Kidney capillary endothelial cell (primary cell): Measurements from ENCODE around the gene AKR1B15.
A peak's percentile ranks its signal among the peaks of the same experiment; 100 is the strongest.
"Not testable (repeated sequence)": the region's sequence is repeated elsewhere in the genome, so short reads cannot be mapped to it uniquely, and the experiment has no call there.

Experiments used
- DNase-seq: peaks from one replicate; pipeline ENCODE4 v3.0.0-alpha.2; 2018; ENCODE audit warnings: low spot score

The AKR1B15 gene

DNA sequence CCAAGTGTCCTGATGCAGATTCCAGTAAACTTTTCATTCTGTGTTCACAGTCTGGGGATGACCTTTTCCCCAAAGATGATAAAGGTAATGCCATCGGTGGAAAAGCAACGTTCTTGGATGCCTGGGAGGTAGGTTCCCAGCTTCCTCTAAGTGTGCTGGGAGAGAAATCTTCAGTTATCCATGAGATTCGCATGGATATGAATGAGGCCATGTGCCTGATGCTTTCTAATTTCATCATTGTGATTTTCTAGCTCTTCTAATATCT, 16.0 kb upstream of the AKR1B15 start:
- DNase-seq = no peak

DNA sequence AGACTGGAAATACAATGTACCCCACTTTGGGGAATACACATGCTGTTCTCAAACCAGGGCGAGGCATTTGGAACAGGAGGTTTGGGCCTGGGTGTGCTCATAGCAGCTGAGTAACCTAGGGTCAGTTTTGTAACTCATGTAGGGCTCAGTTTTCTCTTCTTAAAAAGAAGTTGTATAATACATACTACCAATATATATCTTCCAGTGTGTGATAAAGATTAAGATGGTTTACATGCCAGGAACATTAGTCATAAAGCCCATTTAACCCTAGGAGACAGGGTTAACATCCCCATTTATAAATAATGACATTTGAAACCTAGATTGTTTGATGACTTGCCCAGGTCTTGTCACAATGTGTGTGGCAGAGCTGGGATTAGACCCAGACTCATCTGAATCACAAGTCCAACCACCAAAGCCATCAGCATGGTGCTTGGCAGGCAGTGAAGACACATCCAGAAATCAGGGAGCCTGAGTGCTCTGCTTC, 15.6 kb upstream of the AKR1B15 start:
- DNase-seq = no peak

DNA sequence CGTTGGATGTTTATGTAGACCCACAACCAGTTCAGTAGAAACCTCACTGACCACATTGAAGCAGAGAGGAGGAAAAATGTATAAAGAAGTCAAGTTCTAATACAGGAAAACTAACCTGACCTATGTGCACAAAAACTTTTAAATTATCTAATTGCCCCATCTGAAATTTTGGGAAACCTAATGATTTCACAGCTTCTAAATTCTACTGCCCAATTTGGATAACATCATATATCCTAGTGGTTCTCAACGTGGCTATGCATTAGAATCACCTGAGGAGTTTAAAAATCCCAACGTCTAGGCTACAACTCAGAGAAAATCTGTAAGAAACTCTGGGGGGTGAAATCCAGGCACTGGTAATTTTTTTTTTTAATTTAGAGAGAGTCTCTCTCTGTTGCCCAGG, 14.3 kb upstream of the AKR1B15 start:
- no peak for DNase-seq

DNA sequence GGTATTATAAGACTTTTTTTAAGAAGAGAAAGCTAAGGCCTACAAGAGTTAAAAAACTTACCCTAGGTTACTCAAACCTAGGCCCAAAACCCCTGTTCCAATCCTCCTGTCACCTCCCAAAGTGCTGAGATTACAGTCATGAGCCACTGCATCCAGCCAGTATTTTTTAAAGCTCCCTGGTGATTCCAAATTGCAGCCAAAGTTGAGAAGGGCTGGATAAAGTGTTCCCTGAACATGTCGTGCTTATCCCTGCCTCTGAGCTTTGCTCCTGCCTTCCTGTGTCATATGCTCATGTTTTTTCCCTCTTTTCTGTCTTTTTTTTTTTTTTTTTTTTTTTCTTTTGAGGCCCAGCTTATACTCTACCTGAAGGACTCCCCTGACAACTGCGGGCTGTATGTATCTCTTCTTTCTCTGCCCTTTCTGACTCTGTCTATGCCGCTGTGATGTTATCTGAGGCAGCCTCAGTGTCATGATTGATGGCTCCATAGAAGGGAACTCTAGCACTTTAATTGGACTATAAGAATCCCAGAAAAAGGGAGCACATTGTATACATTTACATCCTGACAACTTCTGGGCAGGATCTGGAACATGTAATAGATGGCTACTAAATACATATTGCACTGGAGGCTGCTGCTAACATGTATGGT, 13.5 kb upstream of the AKR1B15 start:
- no peak for DNase-seq

DNA sequence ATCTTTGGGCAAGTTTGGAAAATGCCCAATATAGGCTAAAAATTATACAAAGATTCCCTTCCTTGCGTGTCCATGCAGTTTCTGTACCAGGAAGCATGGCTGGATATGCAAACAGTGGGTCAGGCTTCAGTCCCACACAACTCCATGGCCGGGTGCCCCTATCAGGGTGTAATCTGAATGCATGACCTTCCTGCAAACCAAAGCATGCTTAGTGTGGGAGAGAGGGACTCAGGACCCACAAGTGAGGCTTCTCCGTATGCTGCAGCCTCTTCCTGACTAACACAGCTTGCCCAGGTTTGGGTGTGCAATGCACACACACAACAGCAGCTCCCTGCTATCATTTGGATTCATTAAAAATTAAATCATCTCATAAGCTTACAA, 13.0 kb upstream of the AKR1B15 start:
- DNase-seq = no peak

DNA sequence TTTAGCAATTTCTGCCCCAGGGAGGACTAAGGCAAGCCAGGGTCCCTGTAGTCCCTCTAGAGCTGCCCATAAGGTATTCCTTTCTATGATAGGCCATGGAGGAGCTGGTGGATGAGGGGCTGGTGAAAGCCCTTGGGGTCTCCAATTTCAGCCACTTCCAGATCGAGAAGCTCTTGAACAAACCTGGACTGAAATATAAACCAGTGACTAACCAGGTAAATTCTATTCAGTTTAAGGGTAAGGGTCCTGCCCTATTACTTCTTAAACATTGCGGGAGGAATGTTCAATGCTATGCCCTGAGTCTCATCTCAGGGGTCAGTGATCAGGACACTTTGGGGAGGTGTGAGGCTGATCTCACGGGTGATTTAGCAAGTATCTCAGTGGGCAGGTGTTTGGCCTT, 12.4 kb upstream of the AKR1B15 start:
- not testable (repeated sequence) for DNase-seq

DNA sequence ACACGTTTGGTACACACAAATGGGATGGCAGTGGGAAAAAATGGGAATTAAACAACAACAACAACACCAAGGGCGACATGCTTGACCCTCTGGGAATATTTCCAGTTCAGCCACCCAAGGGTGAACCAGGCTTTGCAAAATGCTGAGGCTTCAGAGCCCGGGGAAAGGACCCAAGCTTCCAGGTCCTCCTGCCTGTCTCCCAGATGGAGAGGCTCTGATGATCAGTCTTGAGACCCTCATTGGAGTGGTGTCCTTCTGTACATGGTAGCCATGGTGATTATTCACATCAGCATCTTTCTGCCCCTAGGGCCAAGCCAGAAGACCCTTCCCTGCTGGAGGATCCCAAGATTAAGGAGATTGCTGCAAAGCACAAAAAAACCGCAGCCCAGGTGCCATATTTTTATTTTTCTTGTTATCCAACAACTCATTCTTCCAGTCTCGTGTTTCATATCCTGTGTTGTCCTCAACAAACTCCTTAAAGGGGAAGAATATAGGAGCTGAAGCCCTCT, 11.6 kb upstream of the AKR1B15 start:
- not testable (repeated sequence) for DNase-seq

DNA sequence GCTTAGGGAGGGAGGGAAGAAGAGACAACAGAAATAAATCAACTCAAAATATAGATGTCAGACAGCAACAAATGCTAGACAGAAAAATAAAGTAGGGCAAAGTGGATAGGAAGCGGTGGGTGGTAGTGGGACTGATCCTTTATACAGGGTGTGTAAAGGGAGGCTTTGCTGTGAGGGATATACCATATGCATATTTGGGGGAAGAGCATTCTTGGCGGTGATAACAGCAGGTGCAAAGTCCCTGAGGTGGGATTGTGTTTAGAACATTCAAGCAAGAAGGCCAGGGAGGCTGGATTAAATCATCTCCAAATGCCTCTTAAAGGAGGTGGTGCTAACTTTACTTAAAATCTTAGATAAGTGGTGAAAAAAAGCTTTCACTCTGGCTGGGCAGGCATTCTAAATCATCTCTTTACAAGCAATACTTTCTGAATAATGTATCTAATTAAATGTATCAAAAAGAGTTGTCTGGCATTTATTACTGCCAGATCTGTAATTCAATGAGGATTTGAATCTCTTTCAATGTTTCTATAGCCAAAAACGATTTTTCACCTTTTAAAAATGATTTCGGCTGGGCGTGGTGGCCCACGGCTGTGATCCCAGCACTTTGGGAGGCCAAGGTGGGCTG, 9.4 kb upstream of the AKR1B15 start:
- no peak for DNase-seq

DNA sequence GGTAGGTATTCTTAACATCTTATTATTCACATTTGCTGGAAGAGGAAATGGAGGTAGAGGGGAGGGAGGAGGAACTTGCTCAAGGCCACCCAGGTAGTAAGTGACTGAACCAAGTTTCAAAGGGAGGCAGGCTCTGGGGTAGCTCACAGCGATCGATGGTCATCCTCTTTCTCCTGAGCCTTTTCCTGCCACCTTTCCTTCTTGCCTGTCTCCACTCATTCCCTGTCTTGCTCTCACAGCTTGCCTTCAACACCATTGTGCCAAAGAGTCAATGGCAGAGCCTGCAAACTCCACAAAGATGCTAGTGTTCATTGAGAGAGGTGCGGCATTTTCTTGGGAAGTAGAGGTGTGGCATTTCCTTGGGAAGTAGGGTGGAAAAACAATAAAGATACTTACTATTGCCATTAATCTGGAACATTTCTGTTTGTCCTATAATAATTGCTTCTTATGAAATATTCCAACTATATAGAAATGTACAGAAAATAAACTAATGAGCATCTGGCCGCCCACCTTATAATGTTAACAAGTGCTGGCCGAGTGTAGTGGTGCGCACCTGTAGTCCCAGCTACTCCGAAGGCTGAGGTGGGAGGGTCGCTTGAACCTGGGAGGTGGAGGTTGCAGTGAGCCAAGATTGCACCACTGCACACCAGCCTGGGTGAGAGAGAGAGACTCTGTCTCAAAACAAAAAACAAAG, 7.3 kb upstream of the AKR1B15 start:
- DNase-seq = not testable (repeated sequence)

DNA sequence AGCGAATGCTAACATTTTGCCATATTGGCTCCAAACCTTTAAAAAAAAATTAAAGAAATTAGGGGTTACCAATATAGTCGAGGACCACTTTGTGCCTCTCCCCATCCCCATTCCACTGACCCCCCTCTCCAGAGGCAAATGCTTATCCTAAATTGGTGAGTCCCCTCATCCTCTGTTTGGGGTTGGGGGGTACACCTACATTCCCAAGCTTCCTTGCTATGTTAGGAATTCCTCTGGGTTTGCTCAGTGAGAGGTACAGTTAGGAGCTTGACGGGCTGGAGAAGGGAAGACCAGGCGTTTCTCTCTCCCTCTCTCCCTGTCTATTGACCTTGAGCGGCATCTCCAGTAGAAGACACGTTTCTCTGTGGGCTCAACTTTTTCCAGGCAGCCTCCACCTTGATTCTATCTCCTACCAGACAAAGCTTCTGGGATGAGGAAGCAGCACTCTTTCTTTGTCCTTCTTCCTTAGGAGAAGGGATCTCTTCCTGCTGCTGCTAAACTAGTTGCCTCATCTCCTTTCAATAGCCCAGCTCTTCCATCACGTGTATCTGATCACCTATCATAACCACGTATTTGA, 6.6 kb upstream of the AKR1B15 start:
- DNase-seq = no peak

DNA sequence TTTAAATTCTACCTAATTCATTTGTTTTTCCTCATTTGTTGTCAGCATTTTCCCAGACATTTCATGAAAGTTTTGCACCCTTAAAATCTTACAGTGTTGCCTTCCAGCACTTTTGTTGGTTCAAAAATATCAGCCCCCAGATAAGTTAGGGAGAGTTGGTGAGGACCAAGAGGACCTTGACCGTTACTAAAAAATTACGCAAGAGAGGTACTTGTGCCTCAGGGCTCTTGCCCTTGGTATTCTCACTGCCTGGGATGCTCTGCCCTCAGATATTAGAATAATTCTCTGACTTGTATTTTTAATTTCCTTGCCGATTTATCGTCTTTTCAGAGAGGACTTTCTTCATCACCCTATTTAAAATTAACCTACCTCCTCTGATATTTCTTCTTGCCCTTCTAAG, 3.5 kb upstream of the AKR1B15 start:
- no peak for DNase-seq

DNA sequence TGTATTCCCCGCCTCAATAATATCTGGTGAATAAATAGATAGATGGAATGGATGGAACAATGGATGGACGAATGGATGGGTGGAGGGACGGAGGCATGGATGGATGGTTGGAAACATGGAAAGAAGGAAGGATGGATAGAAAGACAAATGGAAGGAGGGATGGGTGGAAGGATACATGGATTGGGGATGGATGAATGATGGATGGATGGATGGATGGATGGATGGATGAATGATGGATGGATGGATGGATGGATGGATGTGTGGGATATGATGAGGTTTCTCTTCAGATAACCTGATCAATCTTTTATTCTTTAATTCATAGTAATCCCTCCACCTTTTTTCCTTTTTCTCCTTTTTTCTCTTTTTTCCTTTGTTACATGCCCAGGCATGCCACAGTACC, 3.0 kb upstream of the AKR1B15 start:
- no peak for DNase-seq

DNA sequence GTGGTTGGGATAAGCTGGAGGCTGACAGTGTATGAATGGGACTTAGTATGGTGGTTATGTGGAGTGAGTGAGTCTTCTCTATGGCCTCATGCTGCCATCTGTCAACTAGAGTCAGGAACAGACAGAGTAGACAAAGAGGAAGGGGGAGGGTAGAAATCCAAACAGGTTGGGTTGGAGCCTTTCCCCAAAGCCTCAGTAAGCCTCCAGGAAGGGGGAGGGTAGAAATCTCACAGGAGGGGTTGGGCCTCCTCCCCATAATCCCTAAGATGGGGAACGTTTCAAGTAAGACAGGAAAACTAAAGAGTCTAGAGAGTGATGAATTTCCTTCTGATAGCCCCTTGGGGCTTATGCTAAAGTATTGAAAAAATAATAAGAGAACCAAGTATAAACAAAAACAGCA, 2.0 kb upstream of the AKR1B15 start:
- no peak for DNase-seq

DNA sequence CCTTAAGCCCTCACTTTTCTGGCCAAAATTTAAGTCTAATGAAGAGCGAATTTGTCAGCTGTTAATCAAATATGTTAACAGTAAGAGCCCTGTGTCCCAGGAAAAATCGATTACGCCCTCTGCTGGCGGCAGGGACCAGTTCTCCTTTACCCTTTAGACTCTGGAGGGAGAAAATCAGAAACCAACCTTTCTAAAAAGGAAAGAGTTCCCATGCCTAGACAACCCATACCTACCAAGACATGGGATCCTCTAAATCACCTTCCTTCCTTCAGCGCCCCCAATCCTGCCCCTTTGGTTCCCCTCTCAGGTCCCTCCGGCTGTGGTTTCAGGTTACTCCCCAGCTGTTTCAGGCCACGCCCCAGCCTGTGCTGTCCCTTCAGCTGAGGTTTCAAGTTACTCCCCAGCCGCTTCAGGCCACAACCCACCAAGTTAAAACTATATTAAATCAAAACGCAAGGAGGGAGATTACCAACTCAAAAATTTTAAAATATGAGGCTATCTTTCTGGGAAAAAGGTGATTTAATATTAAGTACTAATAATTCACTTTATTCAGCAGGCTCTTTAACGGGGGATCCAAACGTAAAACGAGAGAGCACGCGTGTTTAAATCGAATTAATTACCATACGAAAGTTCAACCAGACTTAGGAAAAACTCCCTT, 1.4 kb upstream of the AKR1B15 start:
- DNase-seq = peak; percentile 63

DNA sequence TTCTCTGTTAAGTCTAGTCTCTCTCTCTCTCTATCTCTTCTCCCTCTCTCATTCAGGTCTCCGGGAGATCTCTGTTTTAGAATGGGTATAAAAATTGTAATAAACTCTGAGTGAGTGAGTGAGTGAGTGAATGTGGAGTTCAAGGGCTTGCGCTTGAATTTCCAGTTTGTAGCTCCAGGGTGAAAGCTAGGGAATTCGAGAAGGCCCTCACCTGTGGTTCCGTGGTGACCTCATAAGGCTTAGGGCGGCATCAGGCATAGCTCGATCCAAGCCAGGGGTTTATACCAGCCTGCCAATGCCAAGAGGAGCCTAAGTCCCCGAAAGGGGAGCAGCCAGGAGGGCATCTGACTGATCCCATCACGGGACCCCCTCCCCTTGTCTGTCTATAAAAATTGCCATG, 456 bp downstream of the AKR1B15 start:
- no peak for DNase-seq

DNA sequence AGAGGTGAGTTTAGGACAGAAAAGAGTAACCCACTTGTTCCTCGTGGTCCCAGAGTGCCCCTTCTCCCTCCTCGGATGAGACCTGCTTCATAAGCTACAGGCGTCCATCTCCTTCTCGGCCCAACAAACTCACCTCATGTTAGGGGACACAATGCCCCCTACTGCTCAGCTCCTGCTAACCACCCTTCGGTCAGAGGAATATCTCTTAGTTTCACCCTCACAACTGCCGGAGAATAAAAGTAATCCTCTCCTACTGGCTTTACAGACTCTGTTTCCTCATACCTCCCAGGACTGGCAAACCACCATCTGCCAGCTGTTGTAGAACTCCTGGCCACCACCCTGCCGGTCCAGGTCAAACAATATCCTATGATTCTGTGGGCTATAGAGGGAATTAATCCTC, 3.2 kb downstream of the AKR1B15 start:
- DNase-seq = no peak

DNA sequence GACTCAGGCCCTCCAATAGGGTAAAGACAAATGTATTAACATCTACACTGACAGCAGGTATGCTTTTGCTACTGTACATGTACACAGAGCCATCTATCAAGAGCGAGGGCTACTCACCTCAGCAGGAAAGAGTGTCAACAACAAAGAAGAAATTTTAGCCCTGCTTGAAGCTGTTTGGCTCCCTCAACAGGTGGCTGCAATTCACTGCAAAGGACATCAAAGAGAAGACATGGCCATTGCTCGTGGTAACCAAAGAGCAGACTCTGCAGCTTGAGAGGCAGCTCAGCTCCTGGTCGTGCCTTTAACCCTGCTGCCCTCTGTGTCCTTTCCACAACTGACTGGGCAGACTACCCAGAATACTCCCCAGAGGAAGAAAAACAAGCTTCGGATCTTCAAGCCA, 5.1 kb downstream of the AKR1B15 start:
- no peak for DNase-seq

DNA sequence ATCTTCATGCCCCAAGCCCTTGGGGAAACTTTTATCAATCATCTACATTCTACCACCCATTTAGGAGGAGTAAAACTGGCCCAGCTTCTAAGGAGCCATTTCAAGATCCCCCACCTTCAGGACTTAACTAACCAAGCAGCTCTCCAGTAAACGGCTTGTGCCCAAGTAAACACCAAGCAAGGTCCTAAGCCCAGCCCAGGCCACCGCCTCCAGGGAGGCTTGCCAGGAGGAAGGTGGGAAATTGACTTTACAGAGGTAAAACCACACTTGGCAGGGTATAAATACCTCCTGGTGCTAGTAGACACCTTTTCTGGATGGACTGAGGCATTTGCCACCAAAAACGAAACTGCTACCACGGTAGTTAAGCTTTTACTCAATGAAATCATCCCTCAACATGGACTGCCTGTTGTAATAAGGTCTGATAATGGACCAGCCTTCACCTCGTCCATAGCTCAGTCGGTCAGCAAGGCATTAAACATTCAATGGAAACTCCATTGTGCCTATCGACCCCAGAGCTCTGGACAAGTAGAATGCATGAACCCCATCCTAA, 5.6 kb downstream of the AKR1B15 start:
- DNase-seq = no peak

DNA sequence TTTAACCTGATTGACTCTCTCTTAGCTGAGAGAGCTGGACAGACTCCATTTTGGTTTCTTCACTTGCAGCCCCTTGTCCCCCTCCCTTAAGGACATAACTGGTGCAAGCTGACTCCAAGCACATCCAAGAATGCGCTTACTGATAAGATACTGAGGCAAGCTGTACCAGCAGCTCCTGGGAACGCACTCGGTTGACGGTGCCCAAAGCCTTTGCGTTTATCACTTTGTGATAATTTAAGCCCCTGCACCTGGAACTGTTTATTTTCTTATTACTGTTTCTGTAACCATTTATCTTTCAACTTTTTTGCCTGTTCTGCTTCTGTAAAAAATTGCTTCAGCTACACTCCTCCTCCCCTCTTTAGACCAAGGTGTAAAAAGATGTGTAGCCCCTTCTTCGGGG, 8.5 kb downstream of the AKR1B15 start:
- no peak for DNase-seq

DNA sequence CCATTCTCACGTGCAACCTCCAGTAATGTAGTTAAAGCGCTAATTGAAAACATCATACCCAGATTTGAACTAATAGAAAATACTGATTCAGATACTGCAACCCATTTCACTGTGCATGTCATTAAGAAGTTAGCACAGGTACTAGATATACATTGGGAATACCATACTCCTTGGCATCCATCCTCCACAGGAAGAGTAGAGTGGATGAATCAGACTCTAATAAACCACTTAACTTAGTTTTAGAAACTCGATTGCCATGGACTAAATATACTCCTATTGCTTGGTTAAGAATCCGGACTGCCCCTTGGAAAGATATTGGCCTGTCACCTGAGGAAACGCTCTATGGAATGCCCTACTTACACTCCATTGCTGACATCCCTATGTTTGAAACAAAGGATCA, 9.5 kb downstream of the AKR1B15 start:
- DNase-seq = no peak

DNA sequence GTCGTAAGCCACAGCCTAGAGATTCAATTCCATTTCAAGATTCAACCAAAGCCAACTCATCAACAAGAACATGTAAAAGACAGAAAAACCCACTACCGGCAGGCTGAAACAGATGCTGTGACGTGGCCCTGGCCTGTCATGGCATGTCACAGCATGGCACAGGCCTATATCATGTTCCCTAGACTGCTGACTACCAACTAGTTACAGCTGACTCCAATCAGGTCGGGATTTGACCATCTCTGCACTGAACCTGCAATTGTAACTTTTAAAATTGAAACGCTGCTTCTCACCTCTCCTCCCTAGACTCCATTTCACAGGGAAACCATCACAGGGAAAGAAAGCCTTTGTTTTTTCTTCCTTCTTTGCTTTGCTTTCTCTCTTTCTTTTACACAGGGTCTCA, 12.7 kb downstream of the AKR1B15 start:
- not testable (repeated sequence) for DNase-seq

DNA sequence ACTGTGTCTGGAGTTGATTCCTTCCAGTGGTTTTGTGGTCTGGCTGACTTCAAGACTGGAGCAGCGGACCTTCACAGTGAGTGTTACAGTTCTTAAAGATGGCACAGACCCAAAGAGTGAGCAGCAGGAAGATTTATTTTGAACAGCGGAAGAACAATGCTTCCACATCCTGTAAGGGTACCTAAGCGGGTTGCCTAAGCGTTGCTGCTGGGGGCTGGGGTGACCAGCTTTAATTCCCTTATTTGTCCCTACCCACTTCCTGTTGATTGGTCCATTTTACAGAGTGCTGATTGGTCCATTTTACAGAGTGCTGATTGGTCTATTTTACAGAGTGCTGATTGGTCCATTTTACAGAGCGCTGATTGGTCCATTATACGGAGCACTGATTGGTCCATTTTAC, 13.2 kb downstream of the AKR1B15 start:
- peak; percentile 16 for DNase-seq
